A673 (cell line): ENCODE measurements around the gene BMERB1. TPM values are rescaled to one million over a fixed set of nuclear protein-coding genes. Genes with fewer than 3 reads are reported as not detected.

Experiments used
- BruUV-seq: library from RNA; stranded (reverse); fragments of 400-500 nt; replicated peaks from 2 replicates; lab custom pipeline; 2021; lab: Mats Ljungman, UMichigan
- CTCF ChIA-PET: fragments of 300-600 bp; sonication (Branson Sonifier 250); formaldehyde crosslinking; loops from one replicate; lab custom pipeline; 2022; ENCODE audit warnings: antibody characterized with exemption; lab: Charles Lee
- POLR2A ChIA-PET: fragments of 300-600 bp; sonication (Branson Sonifier 250); formaldehyde crosslinking; loops from one replicate; lab custom pipeline; 2022; ENCODE audit warnings: antibody characterized with exemption; ENCODE audit not compliant: low non-redundant PET; lab: Charles Lee
- DNase-seq: peaks from one replicate; pipeline ENCODE4 v3.0.0-alpha.2; 2015; ENCODE audit warnings: low spot score
- H3K27ac ChIP-seq: fragments of 200-600 bp; sonication (generic); 2 replicates; pipeline ENCODE4 v1.5.1; 2016; ENCODE audit warnings: mixed run types, low read depth, mild to moderate bottlenecking, mixed read lengths, antibody characterized with exemption, low read length; ENCODE audit not compliant: poor library complexity, severe bottlenecking
- H3K27me3 ChIP-seq: fragments of 200-600 bp; sonication (generic); replicated peaks from 2 replicates; pipeline ENCODE4 v1.6.1; 2017; ENCODE audit warnings: mixed run types, low read depth, mild to moderate bottlenecking, mixed read lengths, antibody characterized with exemption, low read length; ENCODE audit not compliant: insufficient read depth, poor library complexity
- H3K36me3 ChIP-seq: fragments of 200-600 bp; sonication (generic); 2 replicates; pipeline ENCODE4 v1.6.1; 2016; ENCODE audit warnings: mixed run types, mild to moderate bottlenecking, mixed read lengths, antibody characterized with exemption, low read length; ENCODE audit not compliant: insufficient read depth, poor library complexity, severe bottlenecking
- H3K4me1 ChIP-seq: fragments of 200-600 bp; sonication (generic); 2 replicates; pipeline ENCODE4 v1.6.1; 2017; ENCODE audit warnings: mixed run types, mild to moderate bottlenecking, mixed read lengths, antibody characterized with exemption, low read length; ENCODE audit not compliant: insufficient read depth, poor library complexity, severe bottlenecking
- H3K4me3 ChIP-seq: fragments of 200-600 bp; sonication (generic); 2 replicates; pipeline ENCODE4 v1.5.1; 2016; ENCODE audit warnings: low read depth, mixed run types, mild to moderate bottlenecking, mixed read lengths, low read length; ENCODE audit not compliant: poor library complexity, severe bottlenecking
- H3K9me3 ChIP-seq: fragments of 200-600 bp; sonication (generic); 2 replicates; pipeline ENCODE4 v1.6.1; 2016; ENCODE audit warnings: mixed run types, low read depth, mild to moderate bottlenecking, mixed read lengths, antibody characterized with exemption, low read length; ENCODE audit not compliant: poor library complexity, severe bottlenecking
- EZH2 ChIP-seq: fragments of 200-600 bp; sonication (generic); IDR thresholded peaks from 2 replicates; pipeline ENCODE4 v1.6.1; 2017; ENCODE audit warnings: borderline replicate concordance, low read depth, mild to moderate bottlenecking, mixed read lengths, antibody characterized with exemption, low read length; ENCODE audit not compliant: poor library complexity, severe bottlenecking
- intact Hi-C: fragments of 100-400 bp; cut with micrococcal nuclease; formaldehyde crosslinking; loops from one replicate; pipeline ENCODE4 v1.10.0; 2022; ENCODE audit not compliant: unreplicated experiment
- total RNA-seq: library from RNA; stranded (reverse); gene quantifications from 2 replicates; pipeline ENCODE4 v1.2.3, GENCODE V29; 2021
- TF ChIP-seq, protein P1 (sequence below): fragments of 300-800, 200-600 bp; sonication (generic); conservative IDR thresholded peaks from 2 replicates; pipeline ENCODE4 v1.5.1; 2017; ENCODE audit warnings: low read depth, mild to moderate bottlenecking, antibody characterized with exemption, low read length, moderate library complexity, mixed read lengths

BMERB1 gene
- total RNA-seq, 1 experiment from 2014 or later: 11.5 TPM

DNA sequence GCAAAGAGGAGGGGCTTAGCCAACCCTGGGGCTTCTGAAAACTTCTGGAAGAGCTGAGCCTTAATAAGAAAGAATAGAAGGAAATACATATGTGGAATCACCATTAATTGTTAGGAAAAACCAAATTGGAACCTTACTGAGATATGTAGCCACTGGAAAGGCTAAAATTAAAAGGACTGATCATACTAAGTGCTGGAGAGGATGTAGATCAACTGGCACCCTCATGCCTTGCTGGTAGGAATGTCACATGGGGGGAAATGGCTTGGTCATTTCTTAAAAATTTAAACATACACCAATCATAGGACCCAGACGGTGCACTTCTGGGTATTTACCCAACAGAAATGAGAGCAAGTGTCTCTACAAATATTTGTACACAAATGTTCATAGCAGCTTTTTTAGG is 11.1 kb downstream of the BMERB1 start:
- CTCF ChIA-PET: no interaction called here

DNA sequence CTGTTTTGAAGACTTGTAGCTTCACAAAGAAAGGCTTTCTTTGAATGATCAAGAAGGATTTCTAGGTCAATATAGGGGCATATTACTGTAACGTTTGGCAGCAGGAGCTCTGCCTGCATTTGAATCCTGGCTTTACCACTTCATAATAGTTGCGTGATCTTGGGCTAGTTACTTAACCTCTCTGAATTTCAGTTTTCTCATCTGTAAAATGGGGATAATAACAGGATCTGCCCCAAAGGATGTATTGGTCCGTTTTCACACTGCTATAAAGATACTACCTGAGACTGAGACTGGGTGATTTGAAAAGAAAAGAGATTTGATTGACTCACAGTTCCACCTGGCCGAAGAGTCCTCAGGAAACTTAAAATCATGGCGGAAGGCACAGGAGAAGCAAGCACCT is 12.5 kb downstream of the BMERB1 start:
- TF ChIP-seq EZH2: no peak
- TF ChIP-seq, protein P1, sequence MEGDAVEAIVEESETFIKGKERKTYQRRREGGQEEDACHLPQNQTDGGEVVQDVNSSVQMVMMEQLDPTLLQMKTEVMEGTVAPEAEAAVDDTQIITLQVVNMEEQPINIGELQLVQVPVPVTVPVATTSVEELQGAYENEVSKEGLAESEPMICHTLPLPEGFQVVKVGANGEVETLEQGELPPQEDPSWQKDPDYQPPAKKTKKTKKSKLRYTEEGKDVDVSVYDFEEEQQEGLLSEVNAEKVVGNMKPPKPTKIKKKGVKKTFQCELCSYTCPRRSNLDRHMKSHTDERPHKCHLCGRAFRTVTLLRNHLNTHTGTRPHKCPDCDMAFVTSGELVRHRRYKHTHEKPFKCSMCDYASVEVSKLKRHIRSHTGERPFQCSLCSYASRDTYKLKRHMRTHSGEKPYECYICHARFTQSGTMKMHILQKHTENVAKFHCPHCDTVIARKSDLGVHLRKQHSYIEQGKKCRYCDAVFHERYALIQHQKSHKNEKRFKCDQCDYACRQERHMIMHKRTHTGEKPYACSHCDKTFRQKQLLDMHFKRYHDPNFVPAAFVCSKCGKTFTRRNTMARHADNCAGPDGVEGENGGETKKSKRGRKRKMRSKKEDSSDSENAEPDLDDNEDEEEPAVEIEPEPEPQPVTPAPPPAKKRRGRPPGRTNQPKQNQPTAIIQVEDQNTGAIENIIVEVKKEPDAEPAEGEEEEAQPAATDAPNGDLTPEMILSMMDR: no peak
- POLR2A ChIA-PET: no interaction called here
- intact Hi-C loops: no loop called here
- BruUV-seq: no TSS peak
- Histone ChIP-seq H3K27me3 (no peaks in the 10 kb centered on the region), H3K9me3 (peaks cover 7% of the 10 kb centered on the region), H3K27ac (no peak overlapping the region), H3K36me3 (no peaks in the 10 kb centered on the region), H3K4me1 (no peaks in the 10 kb centered on the region), H3K4me3 (no peak overlapping the region)
- CTCF ChIA-PET: no interaction called here
- DNase-seq: no peak

More for the DNA sequence above, 11.1 kb downstream of the BMERB1 start:
- POLR2A ChIA-PET: no interaction called here
- Histone ChIP-seq H3K4me1 (no peaks in the 10 kb centered on the region), H3K27me3 (no peaks in the 10 kb centered on the region), H3K27ac (no peak overlapping the region), H3K9me3 (peaks cover 7% of the 10 kb centered on the region), H3K4me3 (no peak overlapping the region), H3K36me3 (no peaks in the 10 kb centered on the region)
- no peak for TF ChIP-seq EZH2
- TF ChIP-seq, protein P1: no peak
- intact Hi-C loops: no loop called here
- BruUV-seq: no TSS peak
- DNase-seq: no peak

DNA sequence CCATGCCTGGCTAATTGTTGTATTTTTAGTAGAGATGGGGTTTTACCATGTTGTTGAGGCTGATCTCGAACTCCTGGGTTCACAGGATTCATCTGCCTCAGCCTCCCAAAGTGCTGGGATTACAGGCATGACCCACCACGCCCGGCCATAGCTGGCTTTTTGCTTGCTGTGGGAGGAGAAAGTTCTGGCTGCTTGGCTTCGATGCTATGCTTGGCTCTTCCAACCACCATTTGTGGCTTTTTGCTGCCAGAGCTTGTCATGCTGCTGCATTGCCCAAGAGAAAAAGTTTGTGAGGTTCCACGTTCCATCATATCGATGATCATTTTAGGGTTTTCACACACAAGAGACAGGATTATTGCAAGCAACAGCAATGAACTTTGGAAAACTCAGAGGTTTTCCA is 16.2 kb downstream of the BMERB1 start:
- Histone ChIP-seq H3K27ac (no peak overlapping the region), H3K9me3 (peaks cover 3% of the 10 kb centered on the region), H3K4me3 (no peak overlapping the region), H3K36me3 (no peaks in the 10 kb centered on the region), H3K27me3 (no peaks in the 10 kb centered on the region), H3K4me1 (no peaks in the 10 kb centered on the region)
- ChIA-PET POLR2A (no interaction called here), CTCF (no interaction called here)
- TF ChIP-seq, protein P1: no peak
- TF ChIP-seq EZH2: no peak
- BruUV-seq: no TSS peak
- no peak for DNase-seq
- intact Hi-C loops: no loop called here
